NB4 (cell line): Measurements from ENCODE around the gene POLR2E.

ENCODE experiments used
- TF ChIP-seq, protein P1 (sequence below): IDR thresholded peaks from one replicate; pipeline ENCODE4 v1.5.1; 2012; ENCODE audit warnings: low read depth, low read length
- TF ChIP-seq, protein P2 (sequence below): IDR thresholded peaks from 2 replicates; pipeline ENCODE4 v1.6.1; 2011; ENCODE audit warnings: low read depth, low read length

DNA sequence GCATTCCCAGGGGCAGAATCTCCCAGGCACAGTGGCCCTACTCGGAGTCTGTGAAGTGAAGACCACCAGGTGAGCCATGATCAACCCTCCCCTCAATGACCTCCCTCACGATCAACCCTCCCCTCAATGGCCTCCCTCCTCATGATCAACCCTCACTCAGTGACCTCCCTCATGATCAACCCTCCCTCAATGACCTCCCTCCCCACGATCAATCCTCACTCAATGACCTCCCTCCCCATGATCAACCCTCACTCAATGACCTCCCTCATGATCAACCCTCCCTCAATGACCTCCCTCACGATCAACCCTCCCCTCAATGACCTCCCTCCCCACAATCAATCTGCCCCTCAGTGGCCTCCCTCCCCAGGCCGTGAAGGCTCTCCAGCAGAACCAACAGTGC, 46.8 kb upstream of the POLR2E start:
- TF ChIP-seq, protein P1, sequence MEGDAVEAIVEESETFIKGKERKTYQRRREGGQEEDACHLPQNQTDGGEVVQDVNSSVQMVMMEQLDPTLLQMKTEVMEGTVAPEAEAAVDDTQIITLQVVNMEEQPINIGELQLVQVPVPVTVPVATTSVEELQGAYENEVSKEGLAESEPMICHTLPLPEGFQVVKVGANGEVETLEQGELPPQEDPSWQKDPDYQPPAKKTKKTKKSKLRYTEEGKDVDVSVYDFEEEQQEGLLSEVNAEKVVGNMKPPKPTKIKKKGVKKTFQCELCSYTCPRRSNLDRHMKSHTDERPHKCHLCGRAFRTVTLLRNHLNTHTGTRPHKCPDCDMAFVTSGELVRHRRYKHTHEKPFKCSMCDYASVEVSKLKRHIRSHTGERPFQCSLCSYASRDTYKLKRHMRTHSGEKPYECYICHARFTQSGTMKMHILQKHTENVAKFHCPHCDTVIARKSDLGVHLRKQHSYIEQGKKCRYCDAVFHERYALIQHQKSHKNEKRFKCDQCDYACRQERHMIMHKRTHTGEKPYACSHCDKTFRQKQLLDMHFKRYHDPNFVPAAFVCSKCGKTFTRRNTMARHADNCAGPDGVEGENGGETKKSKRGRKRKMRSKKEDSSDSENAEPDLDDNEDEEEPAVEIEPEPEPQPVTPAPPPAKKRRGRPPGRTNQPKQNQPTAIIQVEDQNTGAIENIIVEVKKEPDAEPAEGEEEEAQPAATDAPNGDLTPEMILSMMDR: no peak
- TF ChIP-seq, protein P2, sequence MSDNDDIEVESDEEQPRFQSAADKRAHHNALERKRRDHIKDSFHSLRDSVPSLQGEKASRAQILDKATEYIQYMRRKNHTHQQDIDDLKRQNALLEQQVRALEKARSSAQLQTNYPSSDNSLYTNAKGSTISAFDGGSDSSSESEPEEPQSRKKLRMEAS: no peak
